Esophagus squamous epithelium (tissue), 4 donors: ENCODE results near the gene SLC25A43.

Source experiments
- POLR2A ChIP-seq, 4 donors: fragments of 450-650 bp; IDR thresholded peaks; one replicate each; pipeline ENCODE4 v1.6.1; 2017; ENCODE audit warnings: antibody characterized with exemption in 4 of 4, mild to moderate bottlenecking in 4 of 4, moderate library complexity in 3 of 4
- TF ChIP-seq, protein P1 (sequence below), 6 experiments: fragments of 450-650 bp in 4 of 6; fragments of 200-600 bp in 2 of 6; sonication (generic) in 2 of 6; IDR thresholded peaks; one replicate each; pipeline ENCODE4 v1.5.1; 2016 to 2019; ENCODE audit warnings: antibody characterized with exemption in 6 of 6, mild to moderate bottlenecking in 4 of 6, moderate library complexity in 4 of 6

DNA sequence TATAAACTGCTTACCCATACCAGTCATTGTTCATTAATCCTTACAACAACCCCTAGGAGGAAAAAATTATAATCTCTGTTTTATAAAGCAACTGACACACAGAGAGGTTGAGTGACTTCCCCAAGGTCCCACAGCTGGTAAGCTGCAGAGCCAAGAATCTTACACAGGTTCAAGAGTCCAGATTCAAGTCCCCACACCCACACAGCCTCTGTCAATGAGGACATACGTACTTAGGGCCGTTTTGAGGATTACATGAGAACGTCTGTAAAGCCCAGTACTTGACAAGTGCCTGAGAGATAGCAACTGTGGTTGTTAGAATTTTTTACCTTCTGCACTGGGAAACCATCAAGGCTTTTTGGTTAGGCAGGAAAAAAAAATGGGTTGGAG is 556 bp upstream of the SLC25A43 start:
- TF ChIP-seq, protein P1, sequence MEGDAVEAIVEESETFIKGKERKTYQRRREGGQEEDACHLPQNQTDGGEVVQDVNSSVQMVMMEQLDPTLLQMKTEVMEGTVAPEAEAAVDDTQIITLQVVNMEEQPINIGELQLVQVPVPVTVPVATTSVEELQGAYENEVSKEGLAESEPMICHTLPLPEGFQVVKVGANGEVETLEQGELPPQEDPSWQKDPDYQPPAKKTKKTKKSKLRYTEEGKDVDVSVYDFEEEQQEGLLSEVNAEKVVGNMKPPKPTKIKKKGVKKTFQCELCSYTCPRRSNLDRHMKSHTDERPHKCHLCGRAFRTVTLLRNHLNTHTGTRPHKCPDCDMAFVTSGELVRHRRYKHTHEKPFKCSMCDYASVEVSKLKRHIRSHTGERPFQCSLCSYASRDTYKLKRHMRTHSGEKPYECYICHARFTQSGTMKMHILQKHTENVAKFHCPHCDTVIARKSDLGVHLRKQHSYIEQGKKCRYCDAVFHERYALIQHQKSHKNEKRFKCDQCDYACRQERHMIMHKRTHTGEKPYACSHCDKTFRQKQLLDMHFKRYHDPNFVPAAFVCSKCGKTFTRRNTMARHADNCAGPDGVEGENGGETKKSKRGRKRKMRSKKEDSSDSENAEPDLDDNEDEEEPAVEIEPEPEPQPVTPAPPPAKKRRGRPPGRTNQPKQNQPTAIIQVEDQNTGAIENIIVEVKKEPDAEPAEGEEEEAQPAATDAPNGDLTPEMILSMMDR (IDR thresholded peaks at IDR 0.05), result no peak
- TF ChIP-seq POLR2A (IDR thresholded peaks at IDR 0.05), result no peak
